Measurements from ENCODE around the gene SORBS2. TPM values are rescaled to one million over a fixed set of nuclear protein-coding genes. Genes with fewer than 3 reads are reported as not detected.
"Not testable (repeated sequence)": the region's sequence is repeated elsewhere in the genome, so short reads cannot be mapped to it uniquely, and the experiment has no call there.

The SORBS2 gene
- total RNA-seq: 100 to 1,000 TPM in 1 of 4 donors, 10 to 100 TPM in 3; 33.4 to 286 (median 47.6) TPM

GRCh38 chr4:185811509-185812364 lies at the start of gene SORBS2:
Gene SORBS2, minus strand, starts transcription at chr4:185812194. Its CDS starts 121,623 bp downstream, at chr4:185690571.
- Histone ChIP-seq H3K36me3 (no peaks in the 10 kb centered on the region), H3K27ac (peak within 1 kb of the TSS; percentile 24 to 62 (median 42)), H3K4me1 (peaks cover 0 to 14% (median 0%) of the 10 kb centered on the region in 3 donors), H3K27me3 (no peaks in the 10 kb centered on the region), H3K9me3 (no peaks in the 10 kb centered on the region), H3K4me3 (peak within 1 kb of the TSS; percentile 23 to 60 (median 40))
- WGBS, 2 donors: 23 to 34% methylated on average over 19 of the region's 20 CpGs
- intact Hi-C loops (cut with DNase I): no loop called here
- no peak for DNase-seq
- TF ChIP-seq, protein P1, sequence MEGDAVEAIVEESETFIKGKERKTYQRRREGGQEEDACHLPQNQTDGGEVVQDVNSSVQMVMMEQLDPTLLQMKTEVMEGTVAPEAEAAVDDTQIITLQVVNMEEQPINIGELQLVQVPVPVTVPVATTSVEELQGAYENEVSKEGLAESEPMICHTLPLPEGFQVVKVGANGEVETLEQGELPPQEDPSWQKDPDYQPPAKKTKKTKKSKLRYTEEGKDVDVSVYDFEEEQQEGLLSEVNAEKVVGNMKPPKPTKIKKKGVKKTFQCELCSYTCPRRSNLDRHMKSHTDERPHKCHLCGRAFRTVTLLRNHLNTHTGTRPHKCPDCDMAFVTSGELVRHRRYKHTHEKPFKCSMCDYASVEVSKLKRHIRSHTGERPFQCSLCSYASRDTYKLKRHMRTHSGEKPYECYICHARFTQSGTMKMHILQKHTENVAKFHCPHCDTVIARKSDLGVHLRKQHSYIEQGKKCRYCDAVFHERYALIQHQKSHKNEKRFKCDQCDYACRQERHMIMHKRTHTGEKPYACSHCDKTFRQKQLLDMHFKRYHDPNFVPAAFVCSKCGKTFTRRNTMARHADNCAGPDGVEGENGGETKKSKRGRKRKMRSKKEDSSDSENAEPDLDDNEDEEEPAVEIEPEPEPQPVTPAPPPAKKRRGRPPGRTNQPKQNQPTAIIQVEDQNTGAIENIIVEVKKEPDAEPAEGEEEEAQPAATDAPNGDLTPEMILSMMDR (IDR thresholded peaks at IDR 0.05): no peak

DNA sequence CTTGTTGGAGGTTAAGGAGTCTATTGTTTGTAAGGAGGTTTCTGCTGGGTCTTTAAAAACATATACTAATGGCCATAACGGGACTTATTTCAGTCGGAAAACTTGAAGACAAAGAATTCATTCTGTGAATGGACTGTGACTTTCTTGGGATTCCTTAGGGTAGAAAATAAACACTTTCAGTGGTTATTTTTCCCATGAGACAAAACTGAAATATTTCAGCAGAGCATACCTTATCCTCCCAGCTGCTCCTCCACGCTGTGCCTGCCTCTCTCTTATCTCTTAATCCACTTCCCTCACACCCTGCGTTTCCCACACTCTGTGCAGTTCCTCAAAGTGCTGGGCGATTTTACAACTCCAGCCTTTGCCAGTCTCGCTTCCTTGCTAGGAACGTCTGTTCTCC lies 47.1 kb upstream of the SORBS2 start:
- Histone ChIP-seq H3K4me3 (no peak overlapping the region), H3K27ac (no peak overlapping the region), H3K27me3 (no peaks in the 10 kb centered on the region), H3K4me1 (no peaks in the 10 kb centered on the region), H3K9me3 (peaks cover 0 to 4% (median 0%) of the 10 kb centered on the region in 3 donors), H3K36me3 (no peaks in the 10 kb centered on the region)
- no peak for TF ChIP-seq POLR2A (IDR thresholded peaks at IDR 0.05)
- TF ChIP-seq, protein P1 (IDR thresholded peaks at IDR 0.05): no peak
- WGBS, 2 donors: 30 to 47% methylated on average over 7 of the region's 7 CpGs
- intact Hi-C loops (cut with DNase I): no loop called here
- DNase-seq: no peak

- H3K27ac ChIP-seq; DNase-seq; intact Hi-C loops (cut with DNase I); H3K4me3 ChIP-seq; H3K4me1 ChIP-seq; H3K9me3 ChIP-seq; H3K36me3 ChIP-seq; H3K27me3 ChIP-seq: not testable (repeated sequence)
- 52 to 61% methylated on average over 4 of the region's 4 CpGs for WGBS, 2 donors
Measured at GRCh38 chr4:185857561-185857960, 45.6 kb upstream of the SORBS2 start.

- H3K4me3 ChIP-seq: no peak overlapping the region
- no peaks in the 10 kb centered on the region for H3K27me3 ChIP-seq
- H3K27ac ChIP-seq: peak overlapping the region in 1 of 4 donors; percentile 58
- 69 to 80% methylated on average over 3 of the region's 3 CpGs for whole genome bisulfite sequencing, 2 donors
- no peaks in the 10 kb centered on the region for H3K4me1 ChIP-seq
- intact Hi-C loops (cut with DNase I): no loop called here
- no peak for TF ChIP-seq POLR2A (IDR thresholded peaks at IDR 0.05)
- TF ChIP-seq, protein P1 (IDR thresholded peaks at IDR 0.05): no peak
- H3K9me3 ChIP-seq: peaks cover 0 to 4% (median 0%) of the 10 kb centered on the region in 3 donors
- no peaks in the 10 kb centered on the region for H3K36me3 ChIP-seq
- no peak for DNase-seq
Measured at GRCh38 chr4:185853841-185854240, 41.8 kb upstream of the SORBS2 start.

GRCh38 chr4:185852961-185853360 lies 41.0 kb upstream of the SORBS2 start:
- Histone ChIP-seq H3K9me3 (no peaks in the 10 kb centered on the region), H3K27ac (no peak overlapping the region), H3K27me3 (no peaks in the 10 kb centered on the region), H3K36me3 (no peaks in the 10 kb centered on the region), H3K4me3 (no peak overlapping the region), H3K4me1 (no peaks in the 10 kb centered on the region)
- whole genome bisulfite sequencing, 2 donors: 62 to 75% methylated on average over 1 of the region's 1 CpG
- no peak for DNase-seq
- TF ChIP-seq POLR2A (IDR thresholded peaks at IDR 0.05): no peak
- intact Hi-C loops (cut with DNase I): no loop called here
